GM19239 (cell line): ENCODE data around the gene ASTN2.

Source experiments
- DNase-seq: peaks from one replicate; pipeline ENCODE4 v3.0.0; 2011; ENCODE audit warnings: low spot score; ENCODE audit not compliant: insufficient read length
- FAIRE-seq: peaks from 2 replicates; lab custom pipeline; 2011; peaks lifted over from hg19 to GRCh38; lab: Jason Lieb, UNC

The ASTN2 gene

GRCh38 chr9:117305454-117305853 is 109.4 kb downstream of the ASTN2 start:
- DNase-seq (no peak), FAIRE-seq (no peak)

GRCh38 chr9:117304549-117304948 is 110.3 kb downstream of the ASTN2 start:
- FAIRE-seq (no peak), DNase-seq (no peak)

GRCh38 chr9:117303643-117304230 is 111.1 kb downstream of the ASTN2 start:
- DNase-seq: no peak
- no peak for FAIRE-seq

- DNase-seq: no peak
- FAIRE-seq: no peak
These were observed 112.4 kb downstream of the ASTN2 start for GRCh38 chr9:117302487-117302886.

GRCh38 chr9:117300371-117301110 is 114.3 kb downstream of the ASTN2 start:
- DNase-seq: no peak
- no peak for FAIRE-seq

GRCh38 chr9:117296453-117296852 is 118.4 kb downstream of the ASTN2 start:
- FAIRE-seq: no peak
- no peak for DNase-seq

GRCh38 chr9:117293206-117294114 is 121.4 kb downstream of the ASTN2 start:
- DNase-seq: no peak
- no peak for FAIRE-seq

GRCh38 chr9:117290856-117291622 is 123.8 kb downstream of the ASTN2 start:
- FAIRE-seq (no peak), DNase-seq (no peak)

- no peak for FAIRE-seq
- DNase-seq: no peak
These were observed 124.5 kb downstream of the ASTN2 start for GRCh38 chr9:117290306-117290840.

- DNase-seq (no peak), FAIRE-seq (no peak)
These were observed 128.6 kb downstream of the ASTN2 start for GRCh38 chr9:117286245-117286644.

GRCh38 chr9:117284414-117284813 is 130.4 kb downstream of the ASTN2 start:
- FAIRE-seq (no peak), DNase-seq (no peak)

GRCh38 chr9:117282541-117282940 is 132.3 kb downstream of the ASTN2 start:
- no peak for FAIRE-seq
- DNase-seq: no peak

GRCh38 chr9:117278471-117279035 is 136.3 kb downstream of the ASTN2 start:
- no peak for DNase-seq

GRCh38 chr9:117278020-117278419 is 136.8 kb downstream of the ASTN2 start:
- DNase-seq (no peak), FAIRE-seq (no peak)

More at GRCh38 chr9:117278471-117279035, 136.3 kb downstream of the ASTN2 start:
- FAIRE-seq: no peak

- FAIRE-seq (no peak), DNase-seq (no peak)
These were observed 138.4 kb downstream of the ASTN2 start for GRCh38 chr9:117276444-117276843.

GRCh38 chr9:117273612-117274011 is 141.2 kb downstream of the ASTN2 start:
- no peak for FAIRE-seq
- no peak for DNase-seq

- no peak for FAIRE-seq
- DNase-seq: no peak
These were observed 145.9 kb downstream of the ASTN2 start for GRCh38 chr9:117268847-117269446.

- FAIRE-seq: no peak
These were observed 147.9 kb downstream of the ASTN2 start for GRCh38 chr9:117266855-117267497.

GRCh38 chr9:117265253-117265652 is 149.6 kb downstream of the ASTN2 start:
- DNase-seq (no peak), FAIRE-seq (no peak)

More at GRCh38 chr9:117266855-117267497, 147.9 kb downstream of the ASTN2 start:
- DNase-seq: no peak
